ENCODE measurements around the gene SPOCD1. TPM values are rescaled to one million over a fixed set of nuclear protein-coding genes. Genes with fewer than 3 reads are reported as not detected.

The SPOCD1 gene
- total RNA-seq, 1 experiment from 2014 or later: 0.66 TPM

GRCh38 chr1:31782421-31783410 lies 33.1 kb downstream of the SPOCD1 start:
- no peak for TF ChIP-seq CTCF (IDR thresholded peaks at IDR 0.05; ENCODE audit: insufficient read depth in 1 of 2, low read depth in 1 of 2, low read length in 1 of 2, severe bottlenecking in 1 of 2, unreplicated experiment in 1 of 2)
- Histone ChIP-seq H3K36me3 (ENCODE audit: control insufficient read depth, insufficient read depth, low read length) (no peaks in the 10 kb centered on the region), H3K4me1 (0 out of 2 replicates have a peak, but pooled peaks cover under 1% of the 10 kb centered on the region), H3K27me3 (replicated peaks; ENCODE audit: control insufficient read depth, insufficient read depth, low read length) (no peaks in the 10 kb centered on the region), H3K9me3 (no peaks in the 10 kb centered on the region), H3K4me3 (ENCODE audit: low read depth, low read length) (no peak overlapping the region)
- ChIA-PET CTCF (no interaction called here), POLR2A (no interaction called here)
- no peak overlapping the region for H3K4me3 Mint-ChIP-seq (ENCODE audit: unreplicated experiment)
- H3K9me3 Mint-ChIP-seq (ENCODE audit: unreplicated experiment): no peaks in the 10 kb centered on the region
- intact Hi-C loops (cut with micrococcal nuclease; ENCODE audit: unreplicated experiment): no loop called here
- DNase-seq: no peak
- H3K4me1 Mint-ChIP-seq (ENCODE audit: low read depth, unreplicated experiment): no peaks in the 10 kb centered on the region
- BruUV-seq (replicated peaks): no TSS peak
- no peaks in the 10 kb centered on the region for H3K36me3 Mint-ChIP-seq (ENCODE audit: insufficient read depth, unreplicated experiment)
- H3K27me3 Mint-ChIP-seq (ENCODE audit: insufficient read depth, unreplicated experiment): no peaks in the 10 kb centered on the region
- H3K27ac Mint-ChIP-seq (ENCODE audit: unreplicated experiment): no peak overlapping the region

GRCh38 chr1:31781756-31782371 lies 34.0 kb downstream of the SPOCD1 start:
- H3K9me3 ChIP-seq: no peaks in the 10 kb centered on the region
- ChIA-PET POLR2A (no interaction called here), CTCF (no interaction called here)
- no peaks in the 10 kb centered on the region for H3K4me1 Mint-ChIP-seq (ENCODE audit: low read depth, unreplicated experiment)
- H3K36me3 Mint-ChIP-seq (ENCODE audit: insufficient read depth, unreplicated experiment): no peaks in the 10 kb centered on the region
- no peak overlapping the region for H3K4me3 Mint-ChIP-seq (ENCODE audit: unreplicated experiment)
- H3K27ac Mint-ChIP-seq (ENCODE audit: unreplicated experiment): no peak overlapping the region
- no peaks in the 10 kb centered on the region for H3K27me3 ChIP-seq (replicated peaks; ENCODE audit: control insufficient read depth, insufficient read depth, low read length)
- no peaks in the 10 kb centered on the region for H3K4me1 ChIP-seq
- H3K9me3 Mint-ChIP-seq (ENCODE audit: unreplicated experiment): no peaks in the 10 kb centered on the region
- TF ChIP-seq CTCF (IDR thresholded peaks at IDR 0.05; ENCODE audit: insufficient read depth in 1 of 2, low read depth in 1 of 2, low read length in 1 of 2, severe bottlenecking in 1 of 2, unreplicated experiment in 1 of 2): no peak
- H3K27me3 Mint-ChIP-seq (ENCODE audit: insufficient read depth, unreplicated experiment): no peaks in the 10 kb centered on the region
- no peak for DNase-seq
- no TSS peak for BruUV-seq (replicated peaks)
- intact Hi-C loops (cut with micrococcal nuclease; ENCODE audit: unreplicated experiment): no loop called here
- no peak overlapping the region for H3K4me3 ChIP-seq (ENCODE audit: low read depth, low read length)
- no peaks in the 10 kb centered on the region for H3K36me3 ChIP-seq (ENCODE audit: control insufficient read depth, insufficient read depth, low read length)

- Mint-ChIP-seq H3K27me3 (ENCODE audit: insufficient read depth, unreplicated experiment) (peaks cover 2% of the 10 kb centered on the region), H3K27ac (ENCODE audit: unreplicated experiment) (no peak overlapping the region), H3K4me3 (ENCODE audit: unreplicated experiment) (no peak overlapping the region), H3K36me3 (ENCODE audit: insufficient read depth, unreplicated experiment) (no peaks in the 10 kb centered on the region), H3K4me1 (ENCODE audit: low read depth, unreplicated experiment) (no peaks in the 10 kb centered on the region), H3K9me3 (ENCODE audit: unreplicated experiment) (no peaks in the 10 kb centered on the region)
- Histone ChIP-seq H3K36me3 (ENCODE audit: control insufficient read depth, insufficient read depth, low read length) (no peaks in the 10 kb centered on the region), H3K4me1 (no peaks in the 10 kb centered on the region), H3K4me3 (ENCODE audit: low read depth, low read length) (no peak overlapping the region), H3K27me3 (replicated peaks; ENCODE audit: control insufficient read depth, insufficient read depth, low read length) (no peaks in the 10 kb centered on the region), H3K9me3 (no peaks in the 10 kb centered on the region)
- no peak for TF ChIP-seq CTCF (IDR thresholded peaks at IDR 0.05; ENCODE audit: insufficient read depth in 1 of 2, low read depth in 1 of 2, low read length in 1 of 2, severe bottlenecking in 1 of 2, unreplicated experiment in 1 of 2)
- CTCF ChIA-PET: no interaction called here
- no TSS peak for BruUV-seq (replicated peaks)
- DNase-seq: no peak
- intact Hi-C loops (cut with micrococcal nuclease; ENCODE audit: unreplicated experiment): no loop called here
- POLR2A ChIA-PET: no interaction called here
Observed at GRCh38 chr1:31781138-31781755, 34.6 kb downstream of the SPOCD1 start.
